Medulla oblongata (tissue), 1 donor: Measurements from ENCODE around the gene HOXC11.

Experiments used
- DNase-seq: peaks from one replicate; pipeline ENCODE4 v3.0.0-alpha.2; 2015; ENCODE audit errors: extremely low spot score

The HOXC11 gene

GRCh38 chr12:53973236-53974042 is 513 bp downstream of the HOXC11 start:
- DNase-seq = no peak

- DNase-seq = no peak
These were observed 1.4 kb downstream of the HOXC11 start, which contains the start of gene HOTAIR for GRCh38 chr12:53974084-53975063. Gene HOTAIR (minus strand): TSS chr12:53974954.

- no peak for DNase-seq
These were observed 2.1 kb downstream of the HOXC11 start for GRCh38 chr12:53975064-53975471.

- no peak for DNase-seq
These were observed 2.7 kb downstream of the HOXC11 start for GRCh38 chr12:53975479-53976152.

GRCh38 chr12:53976172-53976822 is 3.4 kb downstream of the HOXC11 start:
- no peak for DNase-seq

GRCh38 chr12:53976823-53977595 is 4.1 kb downstream of the HOXC11 start:
- no peak for DNase-seq

GRCh38 chr12:53977596-53978445 is 4.9 kb downstream of the HOXC11 start:
- no peak for DNase-seq

- DNase-seq = no peak
These were observed 5.8 kb downstream of the HOXC11 start for GRCh38 chr12:53978477-53979356.

GRCh38 chr12:53980104-53980801 is 7.3 kb downstream of the HOXC11 start:
- DNase-seq = no peak

- DNase-seq = no peak
These were observed 8.0 kb downstream of the HOXC11 start for GRCh38 chr12:53980802-53981496.

GRCh38 chr12:53981634-53982565 is 9.0 kb downstream of the HOXC11 start:
- DNase-seq = no peak

GRCh38 chr12:53982648-53983567 is 10.0 kb downstream of the HOXC11 start:
- DNase-seq = no peak

GRCh38 chr12:53983568-53983949 is 10.6 kb downstream of the HOXC11 start:
- DNase-seq = no peak

- no peak for DNase-seq
These were observed 11.1 kb downstream of the HOXC11 start for GRCh38 chr12:53983950-53984572.
